HUES48 (cell line): ENCODE measurements around the gene MBTPS1.
A peak's percentile ranks its signal among the peaks of the same experiment; 100 is the strongest.

ENCODE experiments used
- H3K27ac ChIP-seq: one replicate; pipeline ENCODE4 v1.7.0; 2013; ENCODE audit warnings: low read depth, low read length, inconsistent platforms
- H3K27me3 ChIP-seq: 2 replicates; pipeline ENCODE4 v1.6.1; 2013; ENCODE audit warnings: mild to moderate bottlenecking, low read length; ENCODE audit not compliant: control insufficient read depth, insufficient read depth
- H3K36me3 ChIP-seq: 2 replicates; pipeline ENCODE4 v1.6.1; 2013; ENCODE audit warnings: low read length; ENCODE audit not compliant: control insufficient read depth, insufficient read depth
- H3K4me1 ChIP-seq: 2 replicates; pipeline ENCODE4 v1.6.1; 2013; ENCODE audit warnings: mild to moderate bottlenecking, low read length; ENCODE audit not compliant: control insufficient read depth, insufficient read depth
- H3K4me3 ChIP-seq: 2 replicates; pipeline ENCODE4 v1.5.1; 2013; ENCODE audit warnings: mild to moderate bottlenecking, low read depth, low read length
- H3K9ac ChIP-seq: 2 replicates; pipeline ENCODE4 v1.6.1; 2013; ENCODE audit warnings: mild to moderate bottlenecking, low read depth, low read length, moderate library complexity
- H3K9me3 ChIP-seq: 2 replicates; pipeline ENCODE4 v1.6.1; 2013; ENCODE audit warnings: low read length; ENCODE audit not compliant: control insufficient read depth, insufficient read depth

The MBTPS1 gene

GRCh38 chr16:84043486-84044117 lies 73.1 kb downstream of the MBTPS1 start:
- Histone ChIP-seq H3K9me3 (no peaks in the 10 kb centered on the region), H3K36me3 (no peaks in the 10 kb centered on the region), H3K4me1 (peaks cover 13% of the 10 kb centered on the region; the same call in 1 of the 2 replicates), H3K9ac (no peak overlapping the region), H3K4me3 (no peak overlapping the region), H3K27me3 (no peaks in the 10 kb centered on the region), H3K27ac (peak overlapping the region; percentile 58)

- Histone ChIP-seq H3K36me3 (no peaks in the 10 kb centered on the region), H3K27ac (no peak overlapping the region), H3K4me1 (peaks cover 13% of the 10 kb centered on the region; the same call in 1 of the 2 replicates), H3K27me3 (no peaks in the 10 kb centered on the region), H3K9ac (no peak overlapping the region), H3K4me3 (no peak overlapping the region), H3K9me3 (no peaks in the 10 kb centered on the region)
Measured at GRCh38 chr16:84042879-84043485, 73.8 kb downstream of the MBTPS1 start.

GRCh38 chr16:84042308-84042878 lies 74.3 kb downstream of the MBTPS1 start, which contains the start of gene SLC38A8:
SLC38A8 (minus strand) TSS chr16:84042795; CDS start chr16:84042157, 638 bp downstream.
- peaks cover 13% of the 10 kb centered on the region; the same call in 1 of the 2 replicates for H3K4me1 ChIP-seq
- H3K27ac ChIP-seq, result no peak within 1 kb of the TSS
- no peak within 1 kb of the TSS for H3K4me3 ChIP-seq
- H3K9ac ChIP-seq, result no peak within 1 kb of the TSS
- H3K27me3 ChIP-seq, result no peaks in the 10 kb centered on the region
- no peaks in the 10 kb centered on the region for H3K9me3 ChIP-seq
- no peaks in the 10 kb centered on the region for H3K36me3 ChIP-seq

GRCh38 chr16:84041881-84042280 lies 74.9 kb downstream of the MBTPS1 start:
- Histone ChIP-seq H3K27ac (no peak overlapping the region), H3K9me3 (no peaks in the 10 kb centered on the region), H3K4me1 (peaks cover 13% of the 10 kb centered on the region; the same call in 1 of the 2 replicates), H3K9ac (no peak overlapping the region), H3K36me3 (no peaks in the 10 kb centered on the region), H3K27me3 (no peaks in the 10 kb centered on the region), H3K4me3 (no peak overlapping the region)

GRCh38 chr16:84040823-84041820 lies 75.6 kb downstream of the MBTPS1 start:
- Histone ChIP-seq H3K27me3 (no peaks in the 10 kb centered on the region), H3K9ac (no peak overlapping the region), H3K36me3 (no peaks in the 10 kb centered on the region), H3K4me3 (no peak overlapping the region), H3K4me1 (peaks cover 13% of the 10 kb centered on the region; the same call in 1 of the 2 replicates), H3K27ac (no peak overlapping the region), H3K9me3 (no peaks in the 10 kb centered on the region)

GRCh38 chr16:84040226-84040822 lies 76.4 kb downstream of the MBTPS1 start:
- Histone ChIP-seq H3K27me3 (no peaks in the 10 kb centered on the region), H3K4me1 (peaks cover 13% of the 10 kb centered on the region; the same call in 1 of the 2 replicates), H3K4me3 (no peak overlapping the region), H3K27ac (no peak overlapping the region), H3K9ac (no peak overlapping the region), H3K36me3 (no peaks in the 10 kb centered on the region), H3K9me3 (no peaks in the 10 kb centered on the region)

DNA sequence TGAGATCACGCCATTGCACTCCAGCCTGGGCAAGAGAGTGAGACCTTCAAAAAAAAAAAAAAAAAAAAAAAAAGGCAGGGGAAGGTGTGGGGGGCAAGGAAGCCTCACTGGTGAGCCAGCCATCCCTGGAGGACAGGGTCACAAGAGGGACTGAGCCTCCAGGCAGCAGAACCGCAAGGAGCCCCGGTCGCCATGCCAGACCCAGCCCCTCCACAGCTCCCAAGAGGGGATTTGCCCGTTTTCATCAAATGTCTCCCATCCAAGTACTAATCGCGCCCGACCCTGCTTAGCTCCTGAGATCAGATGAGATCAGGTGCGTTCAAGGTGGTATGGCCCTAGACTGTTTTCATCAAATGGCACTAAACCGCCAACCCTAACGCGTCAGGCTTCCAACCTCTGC lies 77.0 kb downstream of the MBTPS1 start:
- H3K4me1 ChIP-seq, result peaks cover 13% of the 10 kb centered on the region; the same call in 1 of the 2 replicates
- no peaks in the 10 kb centered on the region for H3K27me3 ChIP-seq

GRCh38 chr16:84038469-84038868 lies 78.3 kb downstream of the MBTPS1 start:
- Histone ChIP-seq H3K36me3 (no peaks in the 10 kb centered on the region), H3K27me3 (no peaks in the 10 kb centered on the region), H3K4me1 (peaks cover 7% of the 10 kb centered on the region; the same call in 1 of the 2 replicates), H3K27ac (no peak overlapping the region), H3K9me3 (no peaks in the 10 kb centered on the region), H3K9ac (no peak overlapping the region), H3K4me3 (no peak overlapping the region)

More for the DNA sequence above, 77.0 kb downstream of the MBTPS1 start:
- Histone ChIP-seq H3K9ac (no peak overlapping the region), H3K27ac (no peak overlapping the region), H3K9me3 (no peaks in the 10 kb centered on the region), H3K4me3 (no peak overlapping the region), H3K36me3 (no peaks in the 10 kb centered on the region)

DNA sequence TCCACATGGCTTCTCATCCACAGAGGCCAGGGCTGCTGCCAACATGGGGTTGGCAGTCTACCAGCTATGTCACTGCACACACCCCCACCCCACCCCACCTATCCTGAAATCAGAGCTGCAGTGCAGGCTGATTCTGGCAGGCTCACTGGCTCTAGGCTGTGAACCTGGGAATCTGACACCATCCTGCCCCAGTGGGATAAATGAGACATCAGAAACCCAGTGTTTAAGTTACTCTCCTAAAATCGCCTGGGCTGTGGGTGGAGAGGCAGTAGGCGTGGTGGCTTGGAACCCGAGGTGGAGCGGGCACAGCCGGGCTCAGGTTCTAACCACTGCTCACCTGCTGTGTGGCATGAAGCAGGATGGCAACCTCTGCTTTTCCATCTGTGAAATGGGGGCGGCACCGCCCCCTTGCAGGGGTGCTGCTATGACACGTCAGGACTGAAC lies 79.7 kb downstream of the MBTPS1 start:
- Histone ChIP-seq H3K27me3 (no peaks in the 10 kb centered on the region), H3K9ac (no peak overlapping the region), H3K27ac (no peak overlapping the region), H3K4me3 (no peak overlapping the region), H3K9me3 (no peaks in the 10 kb centered on the region), H3K36me3 (no peaks in the 10 kb centered on the region), H3K4me1 (no peaks in the 10 kb centered on the region)

- Histone ChIP-seq H3K4me3 (no peak overlapping the region), H3K36me3 (no peaks in the 10 kb centered on the region), H3K4me1 (no peaks in the 10 kb centered on the region), H3K9me3 (no peaks in the 10 kb centered on the region), H3K27me3 (no peaks in the 10 kb centered on the region), H3K27ac (no peak overlapping the region), H3K9ac (no peak overlapping the region)
Measured at GRCh38 chr16:84036131-84036530, 80.6 kb downstream of the MBTPS1 start.
